Gastroesophageal sphincter (tissue), 3 donors: ENCODE data around the gene PHF2.

Source experiments
- POLR2A ChIP-seq, 2 donors: fragments of 450-650 bp; IDR thresholded peaks; one replicate each; pipeline ENCODE4 v1.6.1; 2017; ENCODE audit warnings: antibody characterized with exemption in 2 of 2, mild to moderate bottlenecking in 2 of 2, moderate library complexity in 1 of 2
- TF ChIP-seq, protein P1 (sequence below), 4 experiments: fragments of 200-600 bp in 2 of 4; fragments of 450-650 bp in 2 of 4; sonication (generic) in 1 of 4; IDR thresholded peaks; one replicate each; pipeline ENCODE4 v1.5.1; 2017 to 2019; ENCODE audit warnings: antibody characterized with exemption in 4 of 4, mild to moderate bottlenecking in 2 of 4, moderate library complexity in 2 of 4

- TF ChIP-seq POLR2A (IDR thresholded peaks at IDR 0.05) = peak in 1 of 2 donors; percentile 61
- TF ChIP-seq, protein P1, sequence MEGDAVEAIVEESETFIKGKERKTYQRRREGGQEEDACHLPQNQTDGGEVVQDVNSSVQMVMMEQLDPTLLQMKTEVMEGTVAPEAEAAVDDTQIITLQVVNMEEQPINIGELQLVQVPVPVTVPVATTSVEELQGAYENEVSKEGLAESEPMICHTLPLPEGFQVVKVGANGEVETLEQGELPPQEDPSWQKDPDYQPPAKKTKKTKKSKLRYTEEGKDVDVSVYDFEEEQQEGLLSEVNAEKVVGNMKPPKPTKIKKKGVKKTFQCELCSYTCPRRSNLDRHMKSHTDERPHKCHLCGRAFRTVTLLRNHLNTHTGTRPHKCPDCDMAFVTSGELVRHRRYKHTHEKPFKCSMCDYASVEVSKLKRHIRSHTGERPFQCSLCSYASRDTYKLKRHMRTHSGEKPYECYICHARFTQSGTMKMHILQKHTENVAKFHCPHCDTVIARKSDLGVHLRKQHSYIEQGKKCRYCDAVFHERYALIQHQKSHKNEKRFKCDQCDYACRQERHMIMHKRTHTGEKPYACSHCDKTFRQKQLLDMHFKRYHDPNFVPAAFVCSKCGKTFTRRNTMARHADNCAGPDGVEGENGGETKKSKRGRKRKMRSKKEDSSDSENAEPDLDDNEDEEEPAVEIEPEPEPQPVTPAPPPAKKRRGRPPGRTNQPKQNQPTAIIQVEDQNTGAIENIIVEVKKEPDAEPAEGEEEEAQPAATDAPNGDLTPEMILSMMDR (IDR thresholded peaks at IDR 0.05) = no peak
Measured at GRCh38 chr9:93576258-93577077, at the start of gene PHF2.
